SK-N-SH (cell line): ENCODE results near the gene SLFN14. TPM values are rescaled to one million over a fixed set of nuclear protein-coding genes. Genes with fewer than 3 reads are reported as not detected.

Source experiments
- CTCF ChIA-PET: fragments of 300-600, 350-600 bp; formaldehyde crosslinking; extraction: SDS; loops from one replicate; lab custom pipeline; 2021; lab: Yijun Ruan, JAX
- POLR2A ChIA-PET: fragments of 350-600 bp; sonication (Branson Sonifier 250); formaldehyde crosslinking; extraction: SDS; loops from one replicate; lab custom pipeline; 2020; ENCODE audit warnings: antibody characterized with exemption, inconsistent platforms; lab: Yijun Ruan, JAX
- DNase-seq: peaks from one replicate; pipeline ENCODE4 v3.0.0; 2012
- H2AFZ ChIP-seq: fragments of 200-600 bp; sonication (generic); 2 replicates; pipeline ENCODE4 v1.8.1; 2016; ENCODE audit warnings: antibody characterized with exemption, mild to moderate bottlenecking, low read depth
- H3F3A ChIP-seq: fragments of 200-600 bp; sonication (generic); replicated peaks from 2 replicates; pipeline ENCODE3; 2016; ENCODE audit warnings: antibody characterized with exemption, mild to moderate bottlenecking; ENCODE audit not compliant: insufficient read depth
- H3K27ac ChIP-seq, 2 experiments: fragments of 200-500 bp in 1 of 2; fragments of 200-600 bp in 1 of 2; sonication (Bioruptor generic) in 1 of 2; sonication (generic), shearing (Covaris generic) in 1 of 2; 2 replicates each; pipeline versions ENCODE4 v1.5.1 to v1.6.1; 2014 to 2016; ENCODE audit warnings: low read depth in 2 of 2, inconsistent platforms in 1 of 2, low read length in 1 of 2, mild to moderate bottlenecking in 1 of 2, mixed read lengths in 1 of 2
- H3K27me3 ChIP-seq: fragments of 200-600 bp; sonication (generic), shearing (Covaris generic); 2 replicates; pipeline ENCODE4 v1.6.1; 2016; ENCODE audit warnings: mixed run types; ENCODE audit not compliant: insufficient read depth
- H3K36me3 ChIP-seq, 2 experiments: fragments of 200-500 bp in 1 of 2; fragments of 200-600 bp in 1 of 2; sonication (Bioruptor generic) in 1 of 2; sonication (generic) in 1 of 2; replicated peaks in 1 of 2; 2 replicates each; pipeline versions ENCODE3 to v1.5.1; 2014 to 2016; ENCODE audit warnings: low read length in 1 of 2, mild to moderate bottlenecking in 1 of 2; ENCODE audit not compliant: insufficient read depth in 2 of 2, control insufficient read depth in 1 of 2
- H3K4me1 ChIP-seq, 2 experiments: fragments of 200-500 bp in 1 of 2; fragments of 200-600 bp in 1 of 2; sonication (Bioruptor generic) in 1 of 2; sonication (generic), shearing (Covaris generic) in 1 of 2; 2 replicates each; pipeline versions ENCODE4 v1.5.1 to v1.6.1; 2014 to 2016; ENCODE audit warnings: low read depth in 1 of 2, low read length in 1 of 2, mixed run types in 1 of 2; ENCODE audit not compliant: insufficient read depth in 2 of 2, control insufficient read depth in 1 of 2
- H3K4me2 ChIP-seq: fragments of 200-600 bp; sonication (generic), shearing (Covaris generic); 2 replicates; pipeline ENCODE4 v1.6.1; 2017; ENCODE audit warnings: mixed run types
- H3K4me3 ChIP-seq, 2 experiments: fragments of 200-500 bp in 1 of 2; fragments of 200-600 bp in 1 of 2; sonication (Bioruptor generic) in 1 of 2; sonication (generic), shearing (Covaris generic) in 1 of 2; 2 replicates each; pipeline versions ENCODE4 v1.5.1 to v1.8.1; 2014 to 2016; ENCODE audit warnings: low read depth in 2 of 2, inconsistent platforms in 1 of 2, low read length in 1 of 2, mild to moderate bottlenecking in 1 of 2, mixed read lengths in 1 of 2, moderate library complexity in 1 of 2
- H3K79me2 ChIP-seq: fragments of 200-600 bp; sonication (generic); 2 replicates; pipeline ENCODE4 v1.8.1; 2017; ENCODE audit warnings: mild to moderate bottlenecking; ENCODE audit not compliant: insufficient read depth
- H3K9ac ChIP-seq: fragments of 200-600 bp; sonication (generic); 2 replicates; pipeline ENCODE4 v1.6.1; 2017; ENCODE audit warnings: mixed run types
- H3K9me2 ChIP-seq: fragments of 200-600 bp; sonication (generic); 2 replicates; pipeline ENCODE4 v1.6.1; 2017; ENCODE audit warnings: mixed run types
- H3K9me3 ChIP-seq: fragments of 200-600 bp; sonication (generic); 2 replicates; pipeline ENCODE4 v1.6.1; 2017; ENCODE audit warnings: mixed run types, mild to moderate bottlenecking, moderate library complexity
- H4K20me1 ChIP-seq: fragments of 200-600 bp; sonication (generic); 2 replicates; pipeline ENCODE4 v1.6.1; 2017; ENCODE audit warnings: mild to moderate bottlenecking, mixed run types; ENCODE audit not compliant: insufficient read depth
- CTCF ChIP-seq: fragments of 200-600 bp; sonication (generic); IDR thresholded peaks from 2 replicates; pipeline ENCODE4 v1.6.1; 2017; ENCODE audit warnings: antibody characterized with exemption, mild to moderate bottlenecking, moderate library complexity
- EP300 ChIP-seq, 2 experiments: IDR thresholded peaks; 2 replicates each; pipeline versions ENCODE4 v1.4.0 to v1.6.1; 2012; ENCODE audit warnings: borderline replicate concordance in 1 of 2, low read depth in 1 of 2, low read length in 1 of 2
- EZH2phosphoT487 ChIP-seq: fragments of 200-600 bp; sonication (generic); IDR thresholded peaks from 2 replicates; pipeline ENCODE4 v1.6.1; 2017; ENCODE audit warnings: low read depth, mixed run types, mild to moderate bottlenecking, antibody characterized with exemption, moderate library complexity, borderline replicate concordance
- FOXJ3 ChIP-seq: sonication (generic); formaldehyde crosslinking; IDR thresholded peaks from 2 replicates; pipeline ENCODE4 v1.5.1; 2020; ENCODE audit warnings: mild to moderate bottlenecking, missing genetic modification reagents
- MXI1 ChIP-seq: IDR thresholded peaks from 2 replicates; pipeline ENCODE4 v1.6.1; 2012; ENCODE audit warnings: mild to moderate bottlenecking, low read depth, low read length, improper control_type of control experiment
- NFIC ChIP-seq: IDR thresholded peaks from 2 replicates; pipeline ENCODE4 v1.4.0; 2012; ENCODE audit warnings: borderline replicate concordance
- NRF1 ChIP-seq: IDR thresholded peaks from 2 replicates; pipeline ENCODE4 v1.6.1; 2012; ENCODE audit warnings: low read depth, mild to moderate bottlenecking, low read length
- TCF12 ChIP-seq: IDR thresholded peaks from 2 replicates; pipeline ENCODE4 v1.4.0; 2012
- TEAD4 ChIP-seq: IDR thresholded peaks from 2 replicates; pipeline ENCODE4 v1.4.0; 2012; ENCODE audit warnings: mild to moderate bottlenecking, borderline replicate concordance; ENCODE audit not compliant: insufficient read depth
- WGBS: methylation state at CpG from one replicate; pipeline ENCODE4 v1.1.6; 2017; ENCODE audit warnings: low lambda C conversion rate; 5-methylcytosine and 5-hydroxymethylcytosine counted together
- polyA plus RNA-seq, 3 experiments: library from polyadenylated mRNA; depleted of rRNA; stranded (reverse); fragments of >200 nt; gene quantifications; 2 replicates each; pipeline ENCODE4 v1.2.3, GENCODE V29; 2012
- TF ChIP-seq, protein P1 (sequence below): IDR thresholded peaks from 2 replicates; pipeline ENCODE4 v1.6.1; 2012; ENCODE audit warnings: mild to moderate bottlenecking, low read depth, low read length, moderate library complexity
- TF ChIP-seq, protein P2 (sequence below): IDR thresholded peaks from 2 replicates; pipeline ENCODE4 v1.4.0; 2012; ENCODE audit warnings: low read depth, borderline replicate concordance

Gene SLFN14
- polyA plus RNA-seq, 1 of the 3 experiments (the other 2 are of a cell fraction), result not detected

DNA sequence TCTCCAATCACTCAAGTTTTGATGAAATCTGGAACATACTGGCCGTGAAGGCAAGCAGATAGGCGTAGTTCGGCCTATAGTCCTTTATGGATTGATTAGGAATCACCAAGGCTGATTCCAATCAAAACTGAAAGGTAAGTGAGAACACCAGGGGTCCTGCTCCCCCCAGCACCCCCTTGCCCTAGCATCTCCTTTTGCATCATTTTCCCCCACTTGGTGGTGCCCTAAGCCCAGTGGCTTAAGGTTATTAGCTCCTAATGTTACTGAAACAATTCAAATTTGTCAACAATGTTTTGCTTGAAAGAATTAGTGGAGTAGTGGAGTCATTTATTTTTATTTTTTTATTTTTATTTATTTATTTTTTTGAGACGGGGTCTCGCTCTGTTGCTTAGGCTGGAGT is 4.9 kb downstream of the SLFN14 start (continued):
- TF ChIP-seq, protein P1, sequence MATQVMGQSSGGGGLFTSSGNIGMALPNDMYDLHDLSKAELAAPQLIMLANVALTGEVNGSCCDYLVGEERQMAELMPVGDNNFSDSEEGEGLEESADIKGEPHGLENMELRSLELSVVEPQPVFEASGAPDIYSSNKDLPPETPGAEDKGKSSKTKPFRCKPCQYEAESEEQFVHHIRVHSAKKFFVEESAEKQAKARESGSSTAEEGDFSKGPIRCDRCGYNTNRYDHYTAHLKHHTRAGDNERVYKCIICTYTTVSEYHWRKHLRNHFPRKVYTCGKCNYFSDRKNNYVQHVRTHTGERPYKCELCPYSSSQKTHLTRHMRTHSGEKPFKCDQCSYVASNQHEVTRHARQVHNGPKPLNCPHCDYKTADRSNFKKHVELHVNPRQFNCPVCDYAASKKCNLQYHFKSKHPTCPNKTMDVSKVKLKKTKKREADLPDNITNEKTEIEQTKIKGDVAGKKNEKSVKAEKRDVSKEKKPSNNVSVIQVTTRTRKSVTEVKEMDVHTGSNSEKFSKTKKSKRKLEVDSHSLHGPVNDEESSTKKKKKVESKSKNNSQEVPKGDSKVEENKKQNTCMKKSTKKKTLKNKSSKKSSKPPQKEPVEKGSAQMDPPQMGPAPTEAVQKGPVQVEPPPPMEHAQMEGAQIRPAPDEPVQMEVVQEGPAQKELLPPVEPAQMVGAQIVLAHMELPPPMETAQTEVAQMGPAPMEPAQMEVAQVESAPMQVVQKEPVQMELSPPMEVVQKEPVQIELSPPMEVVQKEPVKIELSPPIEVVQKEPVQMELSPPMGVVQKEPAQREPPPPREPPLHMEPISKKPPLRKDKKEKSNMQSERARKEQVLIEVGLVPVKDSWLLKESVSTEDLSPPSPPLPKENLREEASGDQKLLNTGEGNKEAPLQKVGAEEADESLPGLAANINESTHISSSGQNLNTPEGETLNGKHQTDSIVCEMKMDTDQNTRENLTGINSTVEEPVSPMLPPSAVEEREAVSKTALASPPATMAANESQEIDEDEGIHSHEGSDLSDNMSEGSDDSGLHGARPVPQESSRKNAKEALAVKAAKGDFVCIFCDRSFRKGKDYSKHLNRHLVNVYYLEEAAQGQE, result no peak
- TF ChIP-seq MXI1 (no peak), NRF1 (no peak), EZH2phosphoT487 (no peak), TEAD4 (no peak), CTCF (peak; percentile 41), TCF12 (no peak)

- no peaks in the 10 kb centered on the region for H3K79me2 ChIP-seq
- no peaks in the 10 kb centered on the region for H3K9me3 ChIP-seq
- H2AFZ ChIP-seq, result no peak overlapping the region
- H3K36me3 ChIP-seq, result no peaks in the 10 kb centered on the region
- no peaks in the 10 kb centered on the region for H4K20me1 ChIP-seq
- H3K27me3 ChIP-seq, result peaks cover 68% of the 10 kb centered on the region
- no peaks in the 10 kb centered on the region for H3F3A ChIP-seq
- CTCF ChIA-PET, result interaction anchor here (0.6 to 3.6 kb wide), 3 partner anchors 16 to 193 kb away, joined by 4 to 29 read pairs (median 14); partner anchors contain the start of gene SLFN12L
- DNase-seq, result no peak
- no peak overlapping the region for H3K9ac ChIP-seq
- TF ChIP-seq EP300 (IDR thresholded peaks at IDR 0.05; ENCODE audit: borderline replicate concordance in 1 of 2, low read depth in 1 of 2, low read length in 1 of 2) (no peak), NFIC (no peak), MXI1 (no peak), FOXJ3 (no peak)
- TF ChIP-seq, protein P2, sequence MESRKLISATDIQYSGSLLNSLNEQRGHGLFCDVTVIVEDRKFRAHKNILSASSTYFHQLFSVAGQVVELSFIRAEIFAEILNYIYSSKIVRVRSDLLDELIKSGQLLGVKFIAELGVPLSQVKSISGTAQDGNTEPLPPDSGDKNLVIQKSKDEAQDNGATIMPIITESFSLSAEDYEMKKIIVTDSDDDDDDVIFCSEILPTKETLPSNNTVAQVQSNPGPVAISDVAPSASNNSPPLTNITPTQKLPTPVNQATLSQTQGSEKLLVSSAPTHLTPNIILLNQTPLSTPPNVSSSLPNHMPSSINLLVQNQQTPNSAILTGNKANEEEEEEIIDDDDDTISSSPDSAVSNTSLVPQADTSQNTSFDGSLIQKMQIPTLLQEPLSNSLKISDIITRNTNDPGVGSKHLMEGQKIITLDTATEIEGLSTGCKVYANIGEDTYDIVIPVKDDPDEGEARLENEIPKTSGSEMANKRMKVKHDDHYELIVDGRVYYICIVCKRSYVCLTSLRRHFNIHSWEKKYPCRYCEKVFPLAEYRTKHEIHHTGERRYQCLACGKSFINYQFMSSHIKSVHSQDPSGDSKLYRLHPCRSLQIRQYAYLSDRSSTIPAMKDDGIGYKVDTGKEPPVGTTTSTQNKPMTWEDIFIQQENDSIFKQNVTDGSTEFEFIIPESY, result no peak
- WGBS, result 31% methylated on average over 5 of the region's 5 CpGs
- H3K9me2 ChIP-seq, result 0 out of 2 replicates have a peak, but pooled peaks cover 3% of the 10 kb centered on the region
- no peak overlapping the region for H3K27ac ChIP-seq
- no peaks in the 10 kb centered on the region for H3K4me1 ChIP-seq
- no peak overlapping the region for H3K4me2 ChIP-seq
- no peak overlapping the region for H3K4me3 ChIP-seq
- POLR2A ChIA-PET, result no interaction called here
Observed at GRCh38 chr17:35554668-35555067, 6.0 kb downstream of the SLFN14 start.
